ENCODE data around the gene ARPC1B. TPM values are rescaled to one million over a fixed set of nuclear protein-coding genes. Genes with fewer than 3 reads are reported as not detected.
A peak's percentile ranks its signal among the peaks of the same experiment; 100 is the strongest.
"Not testable (repeated sequence)": the region's sequence is repeated elsewhere in the genome, so short reads cannot be mapped to it uniquely, and the experiment has no call there.

The ARPC1B gene
- polyA plus RNA-seq (ENCODE audit: insufficient read length in 10 of 10), result 10 to 100 TPM; 31.0 to 63.0 (median 40.4) TPM
- long read RNA-seq, donor 1, transcript ARPC1B-201 (10 exons, 1,564 nt), result major isoform, 12 of 14 reads
- long read RNA-seq, donor 1, partial matches to known transcripts, result 0 of 14 reads
- long read RNA-seq, donor 1, other reads (novel, unspliced or antisense), result 0 of 14 reads
- long read RNA-seq, donor 2, transcript ARPC1B-201 (10 exons, 1,564 nt), result major isoform, 7 of 8 reads
- long read RNA-seq, donor 2, partial matches to known transcripts, result 0 of 8 reads
- long read RNA-seq, donor 2, other reads (novel, unspliced or antisense), result 0 of 8 reads
- long read RNA-seq, donor 3, partial matches to known transcripts, result 0 of 2 reads
- long read RNA-seq, donor 3, other reads (novel, unspliced or antisense), result 0 of 2 reads
- long read RNA-seq, donor 4, transcript ARPC1B-201 (10 exons, 1,564 nt), result major isoform, 7 of 34 reads
- long read RNA-seq, donor 4, partial matches to known transcripts, result 27 of 34 reads
- long read RNA-seq, donor 4, other reads (novel, unspliced or antisense), result 0 of 34 reads
- long read RNA-seq, donor 5, transcript ARPC1B-201 (10 exons, 1,564 nt), result major isoform, 13 of 93 reads
- long read RNA-seq, donor 5, partial matches to known transcripts, result 70 of 93 reads
- long read RNA-seq, donor 5, other reads (novel, unspliced or antisense), result 0 of 93 reads
- long read RNA-seq, donor 6, transcript ARPC1B-201 (10 exons, 1,564 nt), result major isoform, 16 of 162 reads
- long read RNA-seq, donor 6, partial matches to known transcripts, result 99 of 162 reads
- long read RNA-seq, donor 6, other reads (novel, unspliced or antisense), result 41 of 162 reads
- long read RNA-seq, donor 7, transcript ARPC1B-201 (10 exons, 1,564 nt), result major isoform, 11 of 46 reads
- long read RNA-seq, donor 7, partial matches to known transcripts, result 32 of 46 reads
- long read RNA-seq, donor 7, other reads (novel, unspliced or antisense), result 0 of 46 reads
- long read RNA-seq, donor 8, transcript ARPC1B-201 (10 exons, 1,564 nt), result major isoform, 13 of 15 reads
- long read RNA-seq, donor 8, partial matches to known transcripts, result 0 of 15 reads
- long read RNA-seq, donor 8, other reads (novel, unspliced or antisense), result 0 of 15 reads
- long read RNA-seq, donor 9, partial matches to known transcripts, result 0 of 1 reads
- long read RNA-seq, donor 9, other reads (novel, unspliced or antisense), result 0 of 1 reads

DNA sequence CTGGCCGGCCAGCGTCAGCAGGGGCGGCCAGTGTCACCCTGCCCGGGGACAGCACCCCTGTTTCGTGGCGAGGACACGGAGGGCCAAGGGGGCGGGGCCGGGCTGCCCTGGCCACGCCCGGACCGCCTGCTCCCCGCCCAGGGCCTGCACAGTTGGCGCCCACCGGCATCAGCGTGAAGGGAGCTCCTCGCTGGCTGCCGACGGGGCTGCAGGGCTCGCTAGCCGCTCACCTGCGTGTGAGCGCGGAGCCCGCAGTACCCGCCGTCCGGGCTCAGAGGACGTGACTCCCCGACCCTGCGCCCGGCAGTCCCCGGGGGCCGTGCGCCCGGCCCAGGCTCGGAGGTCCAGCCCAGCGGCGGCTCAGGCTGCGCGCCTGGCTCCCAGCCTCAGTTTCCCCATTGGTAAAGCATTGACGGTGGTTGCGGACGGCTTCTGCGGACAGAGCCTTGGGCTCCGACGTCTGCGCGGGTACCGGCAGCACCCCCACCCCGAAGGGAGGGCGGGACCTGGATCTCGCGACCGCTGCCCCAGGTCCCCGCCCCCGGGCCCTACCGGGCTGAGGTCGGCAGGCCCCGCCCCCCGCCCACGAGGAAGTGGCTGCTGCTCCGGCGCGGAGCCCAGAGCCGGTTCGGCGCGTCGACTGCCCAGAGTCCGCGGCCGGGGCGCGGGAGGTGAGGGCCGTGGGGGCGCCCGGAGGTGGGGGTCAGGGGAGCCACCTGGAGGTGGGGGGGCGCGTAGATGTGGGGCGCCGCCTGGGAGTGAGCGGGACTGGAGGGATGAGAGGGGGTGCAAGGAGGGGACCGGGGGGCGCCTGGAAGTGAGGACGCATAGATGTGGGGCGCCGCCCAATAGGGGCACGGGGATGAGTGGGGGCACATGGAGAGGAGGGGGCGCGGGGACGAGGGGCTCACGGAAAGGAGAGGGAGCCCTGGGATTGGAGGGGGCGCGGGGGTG lies at the start of gene ARPC1B:
TSS of gene ARPC1B (plus strand) at position 620 of the 954 bp plus-strand sequence. CDS start 10,985 bp downstream, outside the sequence.
- peak in 2 of 3 donors; percentile 71 to 84 for DNase-seq

- no peak for DNase-seq
Measured at GRCh38 chr7:99325001-99325493, 49.5 kb upstream of the ARPC1B start.

GRCh38 chr7:99325592-99326407 lies 48.7 kb upstream of the ARPC1B start, which contains the start of gene ARPC1A:
TSS of gene ARPC1A (plus strand) at chr7:99325898. CDS start at chr7:99333354, 7,456 bp downstream.
- DNase-seq, result peak; percentile 93 to 98 (median 98)

GRCh38 chr7:99326408-99326782 lies 48.1 kb upstream of the ARPC1B start:
- no peak for DNase-seq

- DNase-seq, result peak in 1 of 3 donors; percentile 63
Measured at GRCh38 chr7:99330314-99330961, 44.1 kb upstream of the ARPC1B start.

GRCh38 chr7:99331002-99331401 lies 43.5 kb upstream of the ARPC1B start:
- DNase-seq, result no peak

- DNase-seq, result no peak
Measured at GRCh38 chr7:99339595-99339994, 34.9 kb upstream of the ARPC1B start.

GRCh38 chr7:99340659-99341058 lies 33.9 kb upstream of the ARPC1B start:
- no peak for DNase-seq

DNA sequence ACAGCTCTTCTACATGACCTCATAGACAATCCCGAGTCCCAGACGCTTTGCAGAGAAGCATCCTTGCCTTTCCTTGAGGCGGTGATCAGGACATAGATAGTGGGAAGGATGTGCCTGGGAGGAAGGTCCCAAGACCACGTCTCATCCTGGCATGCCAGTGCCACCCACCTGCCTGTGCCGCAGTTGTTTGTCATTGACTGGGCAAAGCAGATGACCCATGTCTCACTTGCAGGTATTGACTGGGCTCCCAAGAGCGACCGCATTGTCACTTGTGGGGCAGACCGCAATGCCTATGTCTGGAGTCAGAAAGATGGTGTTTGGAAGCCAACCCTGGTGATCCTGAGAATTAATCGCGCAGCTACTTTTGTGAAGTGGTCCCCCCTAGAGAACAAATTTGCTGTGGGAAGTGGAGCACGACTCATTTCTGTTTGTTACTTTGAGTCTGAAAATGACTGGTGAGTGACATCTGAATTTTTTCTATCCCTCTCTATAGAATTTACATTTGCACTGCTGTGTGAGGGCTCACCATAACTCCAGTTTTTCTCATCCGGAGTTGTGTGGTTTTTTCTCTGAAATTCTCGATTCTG lies 30.4 kb upstream of the ARPC1B start:
- DNase-seq, result no peak

DNA sequence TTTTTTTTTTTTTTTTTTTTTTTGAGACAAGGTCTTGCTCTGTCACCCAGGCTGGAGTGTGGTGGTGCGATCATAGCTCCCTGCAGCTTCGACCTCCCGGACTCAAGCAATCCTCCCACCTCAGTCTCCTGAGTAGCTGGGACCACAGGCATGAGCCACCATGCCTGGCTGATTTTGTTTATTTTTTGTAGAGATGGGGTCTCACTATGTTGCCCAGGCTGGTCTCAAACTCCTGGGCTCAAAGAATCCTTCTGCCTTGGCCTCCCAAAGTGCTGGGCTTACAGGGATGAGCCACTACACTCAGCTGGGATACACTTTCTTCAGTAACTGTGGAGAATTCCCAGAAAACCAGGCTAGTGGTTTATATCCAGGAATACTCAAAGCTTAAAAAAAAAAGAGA lies 23.9 kb upstream of the ARPC1B start:
- not testable (repeated sequence) for DNase-seq

- no peak for DNase-seq
Measured at GRCh38 chr7:99352247-99352646, 22.3 kb upstream of the ARPC1B start.

DNA sequence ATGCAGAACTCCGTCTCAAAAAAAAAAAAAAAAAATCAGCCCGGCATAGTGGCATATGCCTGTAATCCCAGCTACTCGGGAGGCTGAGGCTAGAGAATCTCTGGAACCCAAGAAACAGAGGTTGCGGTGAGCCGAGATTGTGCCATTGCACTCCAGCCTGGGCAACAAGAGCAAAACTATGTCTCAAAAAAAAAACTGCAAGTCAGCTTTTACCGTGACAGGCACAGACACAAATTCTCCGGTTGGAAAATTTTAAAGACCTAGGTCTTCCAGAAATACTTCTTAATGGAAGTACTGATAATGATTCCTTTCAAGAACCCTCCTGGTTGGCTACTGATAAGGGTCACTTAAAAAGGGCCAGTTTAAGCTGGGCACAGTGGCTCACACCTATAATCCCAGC lies 19.4 kb upstream of the ARPC1B start:
- no peak for DNase-seq

DNA sequence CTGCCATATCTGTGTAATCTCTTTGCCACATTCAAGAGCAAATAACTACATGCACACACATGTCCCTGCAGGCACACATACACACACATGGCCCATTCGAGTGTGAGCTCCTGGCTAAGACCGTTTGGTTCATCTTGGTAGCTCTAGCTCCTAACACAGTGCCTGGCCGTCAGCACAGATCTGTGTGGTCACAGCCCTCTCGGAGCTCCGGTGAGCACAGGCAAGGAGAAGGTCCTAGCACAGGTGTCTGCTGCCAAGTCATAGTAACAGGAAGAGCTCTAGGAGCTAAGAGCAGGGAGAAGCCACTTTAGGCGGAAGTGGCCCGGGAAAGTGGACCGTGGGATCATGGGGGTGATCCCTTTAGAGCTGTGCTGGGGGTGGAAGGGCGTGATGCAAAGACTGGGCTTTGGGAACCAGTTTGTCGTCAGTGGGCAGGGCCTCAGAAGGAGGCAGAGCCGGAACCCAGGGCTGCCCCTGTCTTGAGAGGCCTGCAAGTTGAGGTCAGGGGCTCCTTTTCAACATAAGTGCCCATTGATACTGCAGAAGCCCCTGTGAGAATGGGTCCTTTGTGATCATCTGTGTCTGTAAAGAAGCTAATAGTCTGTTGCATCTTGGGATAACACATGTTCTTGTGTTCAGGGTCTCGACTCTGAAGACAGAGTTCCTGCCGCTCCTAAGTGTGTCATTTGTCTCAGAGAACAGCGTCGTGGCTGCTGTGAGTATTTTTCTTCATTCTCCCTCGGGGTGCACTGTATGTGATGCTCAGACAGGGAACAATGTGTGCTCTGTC lies 16.6 kb upstream of the ARPC1B start:
- no peak for DNase-seq

DNA sequence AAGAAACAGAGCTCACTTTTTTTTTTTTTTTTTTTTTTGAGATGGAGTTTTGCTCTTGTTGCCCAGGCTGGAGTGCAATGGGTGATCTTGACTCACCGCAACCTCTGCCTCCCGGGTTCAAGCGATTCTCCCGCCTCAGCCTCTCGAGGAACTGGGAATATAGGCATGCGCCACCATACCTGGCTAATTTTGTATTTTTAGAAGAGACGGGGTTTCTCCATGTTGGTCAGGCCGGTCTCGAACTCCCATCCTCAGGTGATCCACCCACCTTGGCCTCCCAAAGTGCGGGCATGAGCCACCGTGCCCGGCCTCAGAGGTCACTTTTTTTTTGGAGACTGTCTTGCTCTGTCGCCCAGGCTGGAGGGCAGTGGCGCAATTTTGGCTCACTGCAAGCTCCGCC lies 16.0 kb upstream of the ARPC1B start:
- not testable (repeated sequence) for DNase-seq

DNA sequence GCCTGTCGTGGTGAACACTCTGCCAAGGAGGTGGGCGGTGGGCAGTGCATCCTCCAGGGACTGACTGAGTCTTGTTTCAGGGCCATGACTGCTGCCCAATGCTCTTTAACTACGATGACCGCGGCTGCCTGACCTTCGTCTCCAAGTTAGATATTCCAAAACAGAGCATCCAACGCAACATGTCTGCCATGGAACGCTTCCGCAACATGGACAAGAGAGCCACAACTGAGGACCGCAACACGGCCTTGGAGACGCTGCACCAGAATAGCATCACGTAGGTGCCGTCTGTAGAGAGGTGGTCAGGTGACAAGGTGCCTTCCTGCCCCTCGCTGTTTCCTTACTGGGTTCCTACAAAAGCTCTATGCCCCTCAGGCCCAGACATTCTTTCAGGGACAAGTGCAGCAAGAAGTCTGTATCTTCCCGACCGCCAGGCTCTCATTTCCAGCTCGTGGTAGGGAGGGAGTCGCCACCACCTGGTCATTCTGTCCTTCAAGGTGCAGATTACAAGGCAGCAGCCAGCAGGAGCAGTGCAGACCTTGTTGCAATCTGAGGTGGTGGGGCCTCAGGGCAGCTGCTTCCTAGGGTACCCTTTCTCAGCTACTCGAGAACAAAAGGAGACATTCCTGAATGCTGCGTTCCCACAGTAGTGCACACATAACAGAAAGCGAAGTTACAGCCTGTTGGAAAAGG lies 14.9 kb upstream of the ARPC1B start:
- DNase-seq, result no peak

DNA sequence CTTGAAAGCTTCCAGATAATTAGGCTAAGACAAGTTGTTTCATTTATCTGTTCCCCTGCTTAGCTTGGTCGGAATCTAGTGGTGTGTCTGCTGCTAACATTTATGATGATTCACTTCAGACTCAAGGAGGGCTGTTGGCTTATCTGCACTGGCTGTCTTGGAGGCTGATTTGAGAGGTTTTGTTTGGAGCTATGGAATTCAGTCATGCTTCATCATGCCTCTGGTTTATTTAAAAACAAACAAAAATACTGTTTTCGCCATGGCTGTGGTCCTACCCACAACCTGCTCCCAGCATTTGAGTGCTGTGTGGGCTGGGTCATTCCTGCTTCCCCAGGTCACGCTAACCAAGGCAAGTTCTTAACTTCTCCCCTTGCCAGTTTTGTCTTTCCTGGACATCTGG lies 11.7 kb upstream of the ARPC1B start:
- DNase-seq, result no peak

DNA sequence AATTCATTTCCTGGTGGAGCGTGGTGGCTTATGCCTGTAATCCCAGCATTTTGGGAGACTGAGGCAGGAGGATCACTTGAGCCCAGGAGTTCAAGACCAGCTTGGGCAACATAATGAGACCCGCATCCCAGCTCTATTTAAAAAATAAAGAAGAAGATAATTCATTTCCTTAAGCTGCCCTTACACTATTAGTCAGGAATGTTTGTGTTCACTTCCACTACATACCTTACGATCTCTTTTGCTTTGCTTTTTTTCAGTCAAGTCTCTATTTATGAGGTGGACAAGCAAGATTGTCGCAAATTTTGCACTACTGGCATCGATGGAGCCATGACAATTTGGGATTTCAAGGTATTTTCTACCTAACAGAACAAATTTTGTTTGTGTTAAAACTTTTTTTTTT lies 11.2 kb upstream of the ARPC1B start:
- no peak for DNase-seq

All from muscle of back (tissue), 13 donors.